ENCODE results near the gene CD177.
"Not testable (repeated sequence)": the region's sequence is repeated elsewhere in the genome, so short reads cannot be mapped to it uniquely, and the experiment has no call there.

Gene CD177, protein sequence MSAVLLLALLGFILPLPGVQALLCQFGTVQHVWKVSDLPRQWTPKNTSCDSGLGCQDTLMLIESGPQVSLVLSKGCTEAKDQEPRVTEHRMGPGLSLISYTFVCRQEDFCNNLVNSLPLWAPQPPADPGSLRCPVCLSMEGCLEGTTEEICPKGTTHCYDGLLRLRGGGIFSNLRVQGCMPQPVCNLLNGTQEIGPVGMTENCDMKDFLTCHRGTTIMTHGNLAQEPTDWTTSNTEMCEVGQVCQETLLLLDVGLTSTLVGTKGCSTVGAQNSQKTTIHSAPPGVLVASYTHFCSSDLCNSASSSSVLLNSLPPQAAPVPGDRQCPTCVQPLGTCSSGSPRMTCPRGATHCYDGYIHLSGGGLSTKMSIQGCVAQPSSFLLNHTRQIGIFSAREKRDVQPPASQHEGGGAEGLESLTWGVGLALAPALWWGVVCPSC

DNA sequence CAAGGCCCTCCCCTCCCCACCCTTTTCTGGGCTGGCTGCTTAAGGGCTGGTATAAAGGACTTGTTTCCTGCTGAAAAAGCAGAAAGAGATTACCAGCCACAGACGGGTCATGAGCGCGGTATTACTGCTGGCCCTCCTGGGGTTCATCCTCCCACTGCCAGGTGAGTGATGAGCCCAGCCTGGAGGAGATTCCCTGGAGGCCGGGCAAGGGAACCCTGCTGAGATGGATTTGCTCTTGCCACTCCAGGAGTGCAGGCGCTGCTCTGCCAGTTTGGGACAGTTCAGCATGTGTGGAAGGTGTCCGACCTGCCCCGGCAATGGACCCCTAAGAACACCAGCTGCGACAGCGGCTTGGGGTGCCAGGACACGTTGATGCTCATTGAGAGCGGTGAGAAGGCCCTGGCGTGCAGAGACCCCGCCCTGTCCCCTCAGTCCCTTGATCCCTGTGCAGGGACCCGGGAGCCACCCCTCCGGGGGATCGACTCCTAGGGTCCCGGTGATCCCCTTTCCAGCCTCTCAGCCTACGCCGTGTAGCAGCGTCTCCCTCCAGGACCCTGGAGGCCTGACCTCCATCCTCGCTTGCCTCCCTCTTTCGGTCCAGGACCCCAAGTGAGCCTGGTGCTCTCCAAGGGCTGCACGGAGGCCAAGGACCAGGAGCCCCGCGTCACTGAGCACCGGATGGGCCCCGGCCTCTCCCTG, at the start of gene CD177:
CD177 (plus strand) TSS at position 81 of the 699 bp plus-strand sequence; CDS start at position 110, 29 bp downstream.
- no peak for DNase-seq (ENCODE audit: low spot score)

- no peak for DNase-seq (ENCODE audit: low spot score)
Observed at GRCh38 chr19:43305642-43306041, 47.8 kb upstream of the CD177 start.

DNA sequence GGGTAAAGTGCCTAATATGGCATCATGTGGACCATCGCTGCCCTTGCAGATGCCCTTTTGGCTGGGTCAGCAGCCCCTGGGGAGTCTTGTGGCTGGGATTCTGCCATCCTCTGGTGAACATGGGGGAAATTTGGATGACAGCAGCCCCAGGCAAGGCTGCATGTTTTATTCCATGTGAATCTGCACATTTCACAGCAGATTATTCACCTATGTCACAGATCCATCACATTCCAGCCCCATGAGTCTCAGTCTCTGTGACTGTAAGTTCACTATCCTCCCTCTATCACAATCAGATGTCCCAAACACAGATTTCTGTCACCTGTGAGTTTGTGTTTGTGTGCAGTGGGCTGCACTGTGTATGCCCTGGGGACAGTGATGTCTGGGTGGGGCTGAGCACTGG, 47.4 kb upstream of the CD177 start:
- DNase-seq (ENCODE audit: low spot score): no peak

DNA sequence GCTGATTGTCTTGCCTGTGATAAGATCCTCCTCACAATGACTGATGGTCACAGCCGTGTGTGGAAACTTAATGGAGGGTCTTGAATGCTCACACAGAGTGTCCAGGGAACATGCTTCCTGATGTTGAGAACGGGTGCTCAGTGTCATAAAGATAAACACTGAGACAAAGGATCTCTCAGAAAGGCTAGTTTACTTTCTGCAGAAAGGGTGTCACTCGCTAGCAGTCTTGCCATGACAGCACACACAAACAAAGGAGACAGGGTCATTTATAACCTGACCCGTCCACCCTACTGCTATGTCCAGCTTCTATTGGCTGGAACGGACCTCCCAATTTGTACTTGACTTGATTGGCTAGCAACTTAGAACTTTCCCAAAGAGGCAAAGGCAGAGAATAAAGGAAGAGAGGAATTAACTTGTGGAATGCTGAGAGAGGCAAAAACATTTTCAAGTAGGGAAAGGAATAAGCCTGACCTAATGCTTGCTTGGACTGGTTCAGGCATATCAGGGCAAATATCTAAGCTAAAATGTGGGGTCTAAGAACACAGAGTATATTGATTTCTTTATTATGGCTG, 45.2 kb upstream of the CD177 start:
- no peak for DNase-seq (ENCODE audit: low spot score)

DNA sequence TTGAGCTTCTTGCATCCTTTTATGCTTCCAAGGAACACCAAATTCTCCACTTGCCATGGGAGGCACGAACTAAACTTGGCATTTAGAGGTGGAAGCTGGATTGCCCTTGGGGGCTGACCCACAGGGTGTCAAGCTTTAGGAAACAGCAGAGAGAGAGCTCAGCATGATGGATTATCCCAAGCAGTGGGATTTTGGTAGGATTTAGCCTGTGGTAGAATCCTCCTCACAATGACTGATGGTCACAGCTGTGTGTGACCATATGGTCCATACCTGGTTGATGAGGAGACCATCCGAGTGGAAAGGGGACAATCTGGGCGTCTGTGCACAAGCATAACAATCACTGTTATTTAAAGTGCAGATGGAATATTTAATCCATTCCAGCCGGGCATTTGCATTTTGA, 44.0 kb upstream of the CD177 start:
- DNase-seq (ENCODE audit: low spot score): no peak

DNA sequence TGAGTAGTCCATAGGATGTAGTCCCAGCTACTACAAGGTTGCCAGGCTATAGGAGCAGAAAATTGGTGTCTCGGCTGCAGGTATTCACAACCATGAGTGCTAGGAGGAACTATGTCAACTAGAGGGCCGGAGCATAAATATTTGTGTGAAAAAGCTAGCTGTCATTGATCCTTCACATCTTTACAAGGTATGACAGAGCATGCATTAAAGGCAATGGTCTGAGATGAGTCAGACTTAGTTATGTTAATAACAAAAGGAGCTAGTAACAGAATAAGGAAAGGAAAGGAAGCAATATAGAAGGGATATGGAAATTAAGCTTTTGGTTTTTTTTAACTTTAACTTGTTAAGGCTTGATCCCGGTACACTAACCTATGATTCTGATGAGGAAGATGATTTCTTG, 43.3 kb upstream of the CD177 start:
- DNase-seq (ENCODE audit: low spot score): no peak

DNA sequence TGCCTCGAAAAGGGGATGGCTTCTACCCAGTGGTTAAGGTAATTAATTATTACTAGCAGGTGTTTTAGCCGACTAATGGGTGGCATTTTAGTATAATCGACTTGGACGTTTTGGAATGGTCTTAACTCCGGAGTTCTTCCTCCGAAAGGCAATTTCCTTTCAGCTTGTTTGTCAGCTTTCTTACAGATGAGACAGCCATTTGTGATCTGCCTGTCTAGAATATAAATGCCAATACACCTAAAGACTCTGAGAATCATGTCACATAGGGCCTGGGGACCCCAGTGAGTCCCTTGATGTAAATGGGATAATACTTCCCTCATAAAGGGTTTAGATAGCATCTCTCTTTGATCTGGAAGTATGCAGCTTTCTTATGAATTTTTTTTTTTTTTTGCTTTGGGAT, 42.2 kb upstream of the CD177 start:
- DNase-seq (ENCODE audit: low spot score): no peak

DNA sequence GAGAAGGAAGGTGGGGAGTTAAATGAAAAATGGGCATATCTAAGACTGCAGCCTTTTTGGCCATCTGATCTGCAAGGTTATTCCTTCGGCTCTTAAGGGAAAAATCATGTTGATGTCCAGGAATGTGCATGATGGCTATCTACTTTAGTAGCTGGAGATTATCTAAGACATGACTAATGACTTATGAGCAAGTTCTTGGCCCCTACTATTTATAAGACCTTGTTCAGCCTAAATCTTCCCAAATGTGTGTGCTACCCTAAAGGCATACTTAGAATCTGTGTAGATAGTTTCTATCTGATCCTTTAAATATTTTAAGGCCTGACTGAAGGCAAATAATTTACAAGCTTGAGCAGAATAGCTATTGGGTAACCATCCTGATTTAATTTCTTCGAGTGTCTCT, 41.8 kb upstream of the CD177 start:
- DNase-seq (ENCODE audit: low spot score): no peak

GRCh38 chr19:43313711-43314495, 39.6 kb upstream of the CD177 start:
- DNase-seq (ENCODE audit: low spot score): no peak

DNA sequence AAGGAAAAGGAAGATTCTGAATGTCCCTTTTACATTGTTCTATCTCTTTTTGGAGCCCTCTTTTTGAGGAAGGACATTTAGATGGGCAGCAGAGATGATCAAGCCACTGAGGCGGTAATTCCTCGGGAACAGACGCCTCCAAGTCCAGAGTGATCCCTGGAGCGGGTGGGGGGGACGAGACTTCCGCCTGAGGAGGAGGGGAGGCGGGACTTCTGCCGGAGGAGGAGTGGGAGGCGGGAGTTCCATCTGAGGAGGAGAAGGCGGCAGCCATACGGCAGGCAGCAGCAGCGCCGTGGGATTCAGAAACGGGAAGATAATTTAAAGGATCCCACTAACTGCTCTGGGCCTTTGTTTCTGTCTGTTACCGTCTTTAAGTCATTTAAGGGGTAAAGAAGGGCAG, 37.6 kb upstream of the CD177 start:
- DNase-seq (ENCODE audit: low spot score): no peak

DNA sequence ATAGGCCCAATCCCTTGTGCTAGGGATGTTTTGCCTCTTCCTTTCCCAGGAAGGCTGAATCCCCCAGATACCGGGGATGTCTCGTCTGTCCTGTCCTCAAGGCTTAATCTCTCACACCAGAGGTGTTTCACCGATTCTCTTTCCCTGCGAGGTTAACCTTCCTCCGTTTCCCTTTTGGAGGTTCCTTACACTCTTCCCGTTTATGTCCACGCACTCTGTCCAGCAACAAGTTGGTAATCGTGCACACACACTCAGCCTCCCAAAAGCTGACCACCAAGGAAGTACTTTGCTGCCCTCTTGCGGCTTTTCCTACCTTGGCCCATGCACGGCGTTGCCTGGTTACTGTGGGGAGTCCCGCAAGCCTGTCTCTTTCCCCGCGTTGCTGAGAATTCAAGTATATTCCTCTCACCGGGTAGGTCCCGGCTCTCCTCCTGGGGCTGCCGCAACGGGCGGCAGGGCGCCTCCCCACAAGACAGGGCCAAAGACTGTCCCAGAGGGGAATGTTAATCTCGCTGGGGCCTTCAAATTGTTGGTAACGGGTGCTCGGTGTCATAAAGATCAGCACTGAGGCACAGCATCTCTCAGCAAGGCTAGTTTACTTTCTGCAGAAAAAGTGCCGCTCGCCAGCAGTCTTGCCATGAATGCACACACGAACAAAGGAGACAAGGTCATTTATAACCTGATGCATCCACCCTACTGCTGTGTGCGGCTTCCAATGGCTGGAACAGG, 36.7 kb upstream of the CD177 start:
- no peak for DNase-seq (ENCODE audit: low spot score)

DNA sequence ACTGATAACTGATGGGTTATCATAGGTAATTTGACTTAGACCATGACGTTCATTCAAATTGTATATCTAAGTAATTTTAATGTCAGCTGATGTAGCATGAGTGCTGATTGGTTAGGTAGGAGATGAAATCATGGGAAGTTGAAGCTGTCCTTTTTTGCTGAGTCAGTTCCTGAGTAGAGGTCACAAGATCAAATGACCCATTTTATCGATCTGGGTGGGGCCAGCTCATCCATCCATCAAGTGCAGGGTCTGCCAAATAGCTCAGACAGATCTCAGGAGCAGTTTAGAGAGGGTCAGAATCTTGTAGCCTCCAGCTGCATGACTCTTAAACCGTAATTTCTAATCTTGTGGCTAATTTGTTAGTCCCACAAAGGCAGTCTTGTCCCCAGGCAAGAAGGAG, 35.3 kb upstream of the CD177 start:
- DNase-seq (ENCODE audit: low spot score): no peak

GRCh38 chr19:43318796-43319314, 34.6 kb upstream of the CD177 start:
- no peak for DNase-seq (ENCODE audit: low spot score)

- no peak for DNase-seq (ENCODE audit: low spot score)
Observed at GRCh38 chr19:43320546-43320945, 32.9 kb upstream of the CD177 start.

DNA sequence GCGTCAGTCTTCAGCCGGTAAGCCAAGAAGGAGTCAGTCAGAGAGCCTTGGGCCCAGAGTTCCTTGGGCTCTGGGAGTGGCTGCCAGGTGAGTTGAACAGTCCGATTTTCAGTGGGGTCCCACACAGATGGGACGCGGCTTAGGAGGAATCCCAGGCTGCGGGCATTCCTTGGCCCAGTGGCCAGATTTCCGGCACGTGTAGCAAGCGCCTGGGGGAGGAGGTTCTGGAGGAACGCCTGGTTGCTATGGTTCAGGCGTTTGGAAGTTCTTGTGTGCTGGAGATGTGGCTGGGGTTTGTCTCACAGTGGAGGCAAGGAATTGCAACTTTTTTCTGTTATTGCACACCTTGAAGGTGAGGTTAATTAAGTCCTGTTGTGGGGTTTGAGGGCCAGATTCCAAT, 26.7 kb upstream of the CD177 start:
- not testable (repeated sequence) for DNase-seq (ENCODE audit: low spot score)

- DNase-seq (ENCODE audit: low spot score): not testable (repeated sequence)
Observed at GRCh38 chr19:43328561-43328960, 24.9 kb upstream of the CD177 start.

DNA sequence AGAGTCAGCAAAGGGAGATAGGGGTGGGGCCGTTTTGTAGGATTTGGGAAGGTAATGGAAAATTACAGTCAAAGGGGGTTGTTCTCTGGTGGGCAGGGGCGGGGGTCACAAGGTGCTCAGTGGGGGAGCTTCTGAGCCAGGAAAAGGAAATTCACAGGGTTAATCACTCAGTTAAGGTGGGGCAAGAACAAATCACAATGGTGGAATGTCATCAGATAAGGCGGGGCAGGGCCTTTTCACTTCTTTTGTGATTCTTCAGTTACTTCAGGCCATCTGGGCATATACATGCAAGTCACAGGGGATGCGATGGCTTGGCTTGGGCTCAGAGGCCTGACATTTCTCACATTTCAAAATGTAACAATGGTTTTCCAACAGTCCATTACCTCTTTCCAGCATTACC, 24.4 kb upstream of the CD177 start:
- DNase-seq (ENCODE audit: low spot score): not testable (repeated sequence)

- no peak for DNase-seq (ENCODE audit: low spot score)
Observed at GRCh38 chr19:43329989-43330388, 23.5 kb upstream of the CD177 start.

DNA sequence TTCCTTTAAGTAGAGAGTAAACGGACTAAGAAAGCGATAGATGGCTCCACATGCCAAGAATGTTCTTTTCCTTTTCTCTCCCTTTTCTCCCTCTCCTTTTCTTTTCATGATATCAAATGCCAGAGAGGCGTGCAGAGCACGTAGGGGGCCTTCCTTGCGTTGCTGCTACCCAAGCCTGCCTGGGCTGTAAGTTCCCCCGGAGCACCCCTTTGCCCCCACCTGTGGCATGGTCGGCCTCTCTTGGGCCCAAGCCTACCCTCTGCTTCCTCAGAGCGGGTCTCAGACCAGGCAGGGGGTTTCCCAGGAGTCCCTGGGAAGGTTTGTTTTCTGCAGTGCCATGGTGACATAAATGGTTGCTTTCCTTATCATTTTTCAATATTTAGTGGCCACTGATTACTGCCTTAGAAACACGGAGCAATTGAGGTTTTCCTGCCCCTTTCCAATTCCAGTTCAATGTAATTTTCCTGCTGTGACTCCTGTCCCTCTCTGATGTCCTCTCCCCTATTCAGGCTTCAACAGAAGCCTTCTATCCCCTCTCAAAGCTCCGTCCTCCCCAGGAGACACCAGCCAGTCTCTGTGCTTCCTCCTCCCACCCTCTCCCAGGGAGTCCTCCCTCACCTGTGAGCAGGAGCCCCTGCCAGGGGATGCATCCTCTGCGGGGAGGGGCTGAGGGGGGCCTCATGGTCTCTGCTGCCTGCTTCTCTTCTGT, 22.6 kb upstream of the CD177 start:
- no peak for DNase-seq (ENCODE audit: low spot score)

DNA sequence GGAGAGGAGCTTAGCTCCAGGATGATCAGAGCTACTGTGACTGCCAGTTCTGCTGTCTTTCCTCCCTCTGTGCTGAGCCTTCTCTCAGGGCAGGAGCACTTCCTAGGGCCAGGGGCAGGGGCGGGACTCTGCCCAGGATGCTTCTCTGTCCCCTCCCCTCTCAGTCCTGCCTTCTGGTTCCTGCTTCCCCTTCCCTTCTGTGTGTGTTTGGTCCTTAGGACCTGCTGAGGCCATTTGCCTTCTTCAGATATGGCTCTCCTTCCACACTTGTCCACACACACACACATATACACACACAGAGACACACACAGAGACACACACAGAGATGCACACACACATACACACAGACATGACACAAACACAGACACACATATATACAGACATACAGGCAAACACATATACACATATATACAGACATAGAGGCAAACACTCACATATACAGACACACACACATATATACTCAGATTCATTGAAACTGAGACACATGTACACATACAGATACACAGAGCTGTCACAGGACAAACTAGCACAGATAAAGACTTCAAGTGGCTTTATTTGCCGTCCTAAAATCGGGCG, 22.0 kb upstream of the CD177 start:
- DNase-seq (ENCODE audit: low spot score): no peak
